ENCODE measurements around the gene SLC22A8.

GRCh38 chr11:62948765-62949320 is 66.8 kb downstream of the SLC22A8 start:
- TF ChIP-seq MYC (CRISPR knock-in tag; IDR thresholded peaks at IDR 0.05; ENCODE audit: borderline replicate concordance), result no peak
- no peak for TF ChIP-seq SIN3A (IDR thresholded peaks at IDR 0.05; ENCODE audit: borderline replicate concordance, low read depth, low read length)
- TF ChIP-seq ZFP36 (IDR thresholded peaks at IDR 0.05; ENCODE audit: borderline replicate concordance, low read depth, low read length, partially characterized antibody), result no peak
- no peak for TF ChIP-seq ZNF230 (CRISPR knock-in tag; IDR thresholded peaks at IDR 0.05)
- no peak for TF ChIP-seq EP300 (IDR thresholded peaks at IDR 0.05; ENCODE audit: low read depth in 2 of 2, low read length in 2 of 2)
- no peak for TF ChIP-seq EP300 (CRISPR knock-in tag; IDR thresholded peaks at IDR 0.05; ENCODE audit: borderline replicate concordance)
- TF ChIP-seq, protein P1, sequence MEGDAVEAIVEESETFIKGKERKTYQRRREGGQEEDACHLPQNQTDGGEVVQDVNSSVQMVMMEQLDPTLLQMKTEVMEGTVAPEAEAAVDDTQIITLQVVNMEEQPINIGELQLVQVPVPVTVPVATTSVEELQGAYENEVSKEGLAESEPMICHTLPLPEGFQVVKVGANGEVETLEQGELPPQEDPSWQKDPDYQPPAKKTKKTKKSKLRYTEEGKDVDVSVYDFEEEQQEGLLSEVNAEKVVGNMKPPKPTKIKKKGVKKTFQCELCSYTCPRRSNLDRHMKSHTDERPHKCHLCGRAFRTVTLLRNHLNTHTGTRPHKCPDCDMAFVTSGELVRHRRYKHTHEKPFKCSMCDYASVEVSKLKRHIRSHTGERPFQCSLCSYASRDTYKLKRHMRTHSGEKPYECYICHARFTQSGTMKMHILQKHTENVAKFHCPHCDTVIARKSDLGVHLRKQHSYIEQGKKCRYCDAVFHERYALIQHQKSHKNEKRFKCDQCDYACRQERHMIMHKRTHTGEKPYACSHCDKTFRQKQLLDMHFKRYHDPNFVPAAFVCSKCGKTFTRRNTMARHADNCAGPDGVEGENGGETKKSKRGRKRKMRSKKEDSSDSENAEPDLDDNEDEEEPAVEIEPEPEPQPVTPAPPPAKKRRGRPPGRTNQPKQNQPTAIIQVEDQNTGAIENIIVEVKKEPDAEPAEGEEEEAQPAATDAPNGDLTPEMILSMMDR (CRISPR knock-in tag; IDR thresholded peaks at IDR 0.05), result no peak
- TF ChIP-seq, protein P2, sequence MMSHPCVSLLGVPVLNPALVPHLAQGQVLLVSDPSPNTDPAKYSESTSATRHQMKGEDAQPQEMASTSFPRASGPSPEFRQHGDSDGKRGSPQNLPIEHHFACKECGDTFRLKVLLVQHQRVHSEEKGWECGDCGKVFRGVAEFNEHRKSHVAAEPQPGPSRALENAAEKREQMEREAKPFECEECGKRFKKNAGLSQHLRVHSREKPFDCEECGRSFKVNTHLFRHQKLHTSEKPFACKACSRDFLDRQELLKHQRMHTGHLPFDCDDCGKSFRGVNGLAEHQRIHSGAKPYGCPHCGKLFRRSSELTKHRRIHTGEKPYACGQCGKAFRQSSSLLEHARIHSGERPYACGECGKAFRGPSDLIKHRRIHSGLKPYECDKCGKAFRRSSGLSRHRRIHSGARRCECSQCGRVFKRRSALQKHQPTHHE (CRISPR knock-in tag; IDR thresholded peaks at IDR 0.05; ENCODE audit: borderline replicate concordance), result no peak
- TF ChIP-seq ZBED4 (CRISPR knock-in tag; IDR thresholded peaks at IDR 0.05; ENCODE audit: borderline replicate concordance), result no peak
- TF ChIP-seq PCBP2 (optimal IDR thresholded peaks at IDR 0.05; ENCODE audit: low read depth, low read length, poor library complexity, severe bottlenecking), result no peak
- TF ChIP-seq, protein P3, sequence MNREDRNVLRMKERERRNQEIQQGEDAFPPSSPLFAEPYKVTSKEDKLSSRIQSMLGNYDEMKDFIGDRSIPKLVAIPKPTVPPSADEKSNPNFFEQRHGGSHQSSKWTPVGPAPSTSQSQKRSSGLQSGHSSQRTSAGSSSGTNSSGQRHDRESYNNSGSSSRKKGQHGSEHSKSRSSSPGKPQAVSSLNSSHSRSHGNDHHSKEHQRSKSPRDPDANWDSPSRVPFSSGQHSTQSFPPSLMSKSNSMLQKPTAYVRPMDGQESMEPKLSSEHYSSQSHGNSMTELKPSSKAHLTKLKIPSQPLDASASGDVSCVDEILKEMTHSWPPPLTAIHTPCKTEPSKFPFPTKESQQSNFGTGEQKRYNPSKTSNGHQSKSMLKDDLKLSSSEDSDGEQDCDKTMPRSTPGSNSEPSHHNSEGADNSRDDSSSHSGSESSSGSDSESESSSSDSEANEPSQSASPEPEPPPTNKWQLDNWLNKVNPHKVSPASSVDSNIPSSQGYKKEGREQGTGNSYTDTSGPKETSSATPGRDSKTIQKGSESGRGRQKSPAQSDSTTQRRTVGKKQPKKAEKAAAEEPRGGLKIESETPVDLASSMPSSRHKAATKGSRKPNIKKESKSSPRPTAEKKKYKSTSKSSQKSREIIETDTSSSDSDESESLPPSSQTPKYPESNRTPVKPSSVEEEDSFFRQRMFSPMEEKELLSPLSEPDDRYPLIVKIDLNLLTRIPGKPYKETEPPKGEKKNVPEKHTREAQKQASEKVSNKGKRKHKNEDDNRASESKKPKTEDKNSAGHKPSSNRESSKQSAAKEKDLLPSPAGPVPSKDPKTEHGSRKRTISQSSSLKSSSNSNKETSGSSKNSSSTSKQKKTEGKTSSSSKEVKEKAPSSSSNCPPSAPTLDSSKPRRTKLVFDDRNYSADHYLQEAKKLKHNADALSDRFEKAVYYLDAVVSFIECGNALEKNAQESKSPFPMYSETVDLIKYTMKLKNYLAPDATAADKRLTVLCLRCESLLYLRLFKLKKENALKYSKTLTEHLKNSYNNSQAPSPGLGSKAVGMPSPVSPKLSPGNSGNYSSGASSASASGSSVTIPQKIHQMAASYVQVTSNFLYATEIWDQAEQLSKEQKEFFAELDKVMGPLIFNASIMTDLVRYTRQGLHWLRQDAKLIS (CRISPR knock-in tag; IDR thresholded peaks at IDR 0.05), result no peak
- TF ChIP-seq TAF1 (CRISPR knock-in tag; IDR thresholded peaks at IDR 0.05), result no peak
- TF ChIP-seq, protein P4, sequence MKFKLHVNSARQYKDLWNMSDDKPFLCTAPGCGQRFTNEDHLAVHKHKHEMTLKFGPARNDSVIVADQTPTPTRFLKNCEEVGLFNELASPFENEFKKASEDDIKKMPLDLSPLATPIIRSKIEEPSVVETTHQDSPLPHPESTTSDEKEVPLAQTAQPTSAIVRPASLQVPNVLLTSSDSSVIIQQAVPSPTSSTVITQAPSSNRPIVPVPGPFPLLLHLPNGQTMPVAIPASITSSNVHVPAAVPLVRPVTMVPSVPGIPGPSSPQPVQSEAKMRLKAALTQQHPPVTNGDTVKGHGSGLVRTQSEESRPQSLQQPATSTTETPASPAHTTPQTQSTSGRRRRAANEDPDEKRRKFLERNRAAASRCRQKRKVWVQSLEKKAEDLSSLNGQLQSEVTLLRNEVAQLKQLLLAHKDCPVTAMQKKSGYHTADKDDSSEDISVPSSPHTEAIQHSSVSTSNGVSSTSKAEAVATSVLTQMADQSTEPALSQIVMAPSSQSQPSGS (CRISPR knock-in tag; IDR thresholded peaks at IDR 0.05), result no peak
- no peak for TF ChIP-seq EZH2 (conservative IDR thresholded peaks at IDR 0.05; ENCODE audit: low read depth, low read length)

Measured in HepG2 (cell line).